ENCODE measurements around the gene DAP. TPM values are rescaled to one million over a fixed set of nuclear protein-coding genes. Genes with fewer than 3 reads are reported as not detected.

The DAP gene
- total RNA-seq, 4 donors from 2014 or later: 24.3 to 42.4 (median 37.0) TPM

DNA sequence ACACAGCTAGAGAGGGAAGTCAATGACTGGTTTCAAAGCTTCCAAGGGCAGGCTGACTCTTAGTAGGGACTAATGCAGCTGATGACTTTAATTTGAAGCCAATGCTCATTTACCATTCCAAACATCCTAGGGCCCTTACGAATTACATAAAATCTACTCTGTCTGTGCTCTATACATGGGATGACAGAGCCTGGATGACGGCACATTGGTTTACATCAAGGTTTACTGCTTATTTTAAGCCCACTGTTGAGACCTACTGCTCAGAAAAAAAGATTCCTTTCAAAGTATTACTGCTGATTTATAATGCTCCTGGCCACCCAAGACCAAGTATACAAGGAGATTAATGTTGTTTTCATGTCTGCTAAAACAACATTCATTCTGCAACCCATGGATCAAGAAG is 74.1 kb downstream of the DAP start:
- Histone ChIP-seq H3K27ac (replicated peaks in 1 of 4) (no peak overlapping the region), H3K36me3 (peaks cover 13 to 27% (median 16%) of the 10 kb centered on the region in 4 donors), H3K4me1 (no peaks in the 10 kb centered on the region), H3K4me3 (no peak overlapping the region), H3K27me3 (no peaks in the 10 kb centered on the region), H3K9me3 (no peaks in the 10 kb centered on the region)
- intact Hi-C loops (cut with DNase I): no loop called here
- TF ChIP-seq EP300 (IDR thresholded peaks at IDR 0.05) (no peak), POLR2A (IDR thresholded peaks at IDR 0.05; ENCODE audit: low read depth) (no peak)
- TF ChIP-seq, protein P1, sequence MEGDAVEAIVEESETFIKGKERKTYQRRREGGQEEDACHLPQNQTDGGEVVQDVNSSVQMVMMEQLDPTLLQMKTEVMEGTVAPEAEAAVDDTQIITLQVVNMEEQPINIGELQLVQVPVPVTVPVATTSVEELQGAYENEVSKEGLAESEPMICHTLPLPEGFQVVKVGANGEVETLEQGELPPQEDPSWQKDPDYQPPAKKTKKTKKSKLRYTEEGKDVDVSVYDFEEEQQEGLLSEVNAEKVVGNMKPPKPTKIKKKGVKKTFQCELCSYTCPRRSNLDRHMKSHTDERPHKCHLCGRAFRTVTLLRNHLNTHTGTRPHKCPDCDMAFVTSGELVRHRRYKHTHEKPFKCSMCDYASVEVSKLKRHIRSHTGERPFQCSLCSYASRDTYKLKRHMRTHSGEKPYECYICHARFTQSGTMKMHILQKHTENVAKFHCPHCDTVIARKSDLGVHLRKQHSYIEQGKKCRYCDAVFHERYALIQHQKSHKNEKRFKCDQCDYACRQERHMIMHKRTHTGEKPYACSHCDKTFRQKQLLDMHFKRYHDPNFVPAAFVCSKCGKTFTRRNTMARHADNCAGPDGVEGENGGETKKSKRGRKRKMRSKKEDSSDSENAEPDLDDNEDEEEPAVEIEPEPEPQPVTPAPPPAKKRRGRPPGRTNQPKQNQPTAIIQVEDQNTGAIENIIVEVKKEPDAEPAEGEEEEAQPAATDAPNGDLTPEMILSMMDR (IDR thresholded peaks at IDR 0.05): no peak
- WGBS: 96% methylated on average over 2 of the region's 2 CpGs
- no peak for DNase-seq (ENCODE audit: extremely low spot score)

DNA sequence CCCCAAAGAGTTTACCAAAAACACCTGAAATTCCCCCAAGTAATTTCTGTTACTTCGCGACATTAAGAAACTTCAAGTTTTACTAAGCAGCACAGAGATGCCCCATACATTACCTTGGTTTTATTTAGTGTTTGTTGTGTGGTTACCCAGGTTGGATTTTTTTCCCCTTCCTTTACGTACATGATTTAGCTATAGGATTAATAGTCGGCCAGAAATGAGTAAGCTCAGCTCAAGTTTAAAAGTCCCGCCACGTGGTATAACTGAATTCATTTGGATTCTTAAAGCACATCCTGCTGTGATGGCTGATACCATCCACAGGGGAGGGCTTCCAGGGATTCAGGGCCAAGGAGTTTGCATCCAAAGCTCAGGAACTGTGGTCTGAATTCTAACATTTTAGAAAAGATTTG is 75.9 kb downstream of the DAP start:
- no peak for DNase-seq (ENCODE audit: extremely low spot score)
- Histone ChIP-seq H3K9me3 (no peaks in the 10 kb centered on the region), H3K4me3 (no peak overlapping the region), H3K27me3 (no peaks in the 10 kb centered on the region), H3K27ac (replicated peaks in 1 of 4) (no peak overlapping the region), H3K4me1 (no peaks in the 10 kb centered on the region), H3K36me3 (peaks cover 29 to 45% (median 34%) of the 10 kb centered on the region in 4 donors)
- TF ChIP-seq POLR2A (IDR thresholded peaks at IDR 0.05; ENCODE audit: low read depth): no peak
- TF ChIP-seq, protein P1 (IDR thresholded peaks at IDR 0.05): no peak
- TF ChIP-seq POLR2AphosphoS5 (IDR thresholded peaks at IDR 0.05): no peak
- no peak for TF ChIP-seq EP300 (IDR thresholded peaks at IDR 0.05)
- 96% methylated on average over 6 of the region's 6 CpGs for WGBS
- intact Hi-C loops (cut with DNase I): no loop called here

DNA sequence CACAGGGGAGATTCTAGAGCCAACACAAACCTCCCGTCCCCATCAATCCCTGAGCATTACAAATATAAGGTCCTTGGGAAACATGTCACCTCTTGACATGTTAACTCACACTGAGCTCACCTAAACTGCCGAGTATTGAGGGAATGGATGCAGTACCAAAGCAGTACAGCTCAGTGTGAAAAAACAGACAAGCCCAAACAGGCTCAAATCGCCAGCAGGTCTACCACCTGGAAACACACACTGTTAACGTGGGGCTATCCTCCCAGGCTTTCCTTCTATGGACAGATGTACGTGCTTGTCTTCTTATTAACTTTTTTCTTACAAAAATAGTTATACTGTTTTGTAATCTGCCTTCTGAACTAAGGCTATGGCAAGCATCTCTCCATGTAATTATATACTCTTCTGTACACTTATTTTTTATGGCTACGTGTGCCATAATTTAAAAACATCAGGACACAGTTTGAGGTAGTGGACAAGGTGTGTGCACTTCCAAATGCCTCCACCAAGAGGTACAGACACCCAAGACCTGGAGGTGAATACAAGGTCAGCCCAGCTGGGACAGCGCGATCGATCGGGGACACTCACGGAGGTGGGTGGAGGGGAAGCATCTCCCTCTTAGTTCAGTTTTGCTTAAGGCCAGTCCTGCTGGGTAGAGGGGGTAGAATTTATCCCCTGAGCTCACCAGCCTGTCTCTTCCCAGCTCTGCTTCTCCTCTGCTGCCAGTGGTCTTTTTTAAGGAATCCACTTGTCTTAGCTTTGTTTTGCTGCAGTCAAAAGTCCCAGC is 76.5 kb downstream of the DAP start:
- no peak for DNase-seq (ENCODE audit: extremely low spot score)
- WGBS: 87% methylated on average over 11 of the region's 11 CpGs
- no peaks in the 10 kb centered on the region for H3K27me3 ChIP-seq
- no peak for TF ChIP-seq EP300 (IDR thresholded peaks at IDR 0.05)
- no peak for TF ChIP-seq POLR2A (IDR thresholded peaks at IDR 0.05; ENCODE audit: low read depth)
- TF ChIP-seq, protein P1 (IDR thresholded peaks at IDR 0.05): no peak
- TF ChIP-seq POLR2AphosphoS5 (IDR thresholded peaks at IDR 0.05): no peak
- H3K36me3 ChIP-seq: peaks cover 36 to 51% (median 40%) of the 10 kb centered on the region in 4 donors
- H3K4me3 ChIP-seq: no peak overlapping the region
- no peaks in the 10 kb centered on the region for H3K4me1 ChIP-seq
- intact Hi-C loops (cut with DNase I): no loop called here
- H3K27ac ChIP-seq (replicated peaks in 1 of 4): no peak overlapping the region
- H3K9me3 ChIP-seq: no peaks in the 10 kb centered on the region

DNA sequence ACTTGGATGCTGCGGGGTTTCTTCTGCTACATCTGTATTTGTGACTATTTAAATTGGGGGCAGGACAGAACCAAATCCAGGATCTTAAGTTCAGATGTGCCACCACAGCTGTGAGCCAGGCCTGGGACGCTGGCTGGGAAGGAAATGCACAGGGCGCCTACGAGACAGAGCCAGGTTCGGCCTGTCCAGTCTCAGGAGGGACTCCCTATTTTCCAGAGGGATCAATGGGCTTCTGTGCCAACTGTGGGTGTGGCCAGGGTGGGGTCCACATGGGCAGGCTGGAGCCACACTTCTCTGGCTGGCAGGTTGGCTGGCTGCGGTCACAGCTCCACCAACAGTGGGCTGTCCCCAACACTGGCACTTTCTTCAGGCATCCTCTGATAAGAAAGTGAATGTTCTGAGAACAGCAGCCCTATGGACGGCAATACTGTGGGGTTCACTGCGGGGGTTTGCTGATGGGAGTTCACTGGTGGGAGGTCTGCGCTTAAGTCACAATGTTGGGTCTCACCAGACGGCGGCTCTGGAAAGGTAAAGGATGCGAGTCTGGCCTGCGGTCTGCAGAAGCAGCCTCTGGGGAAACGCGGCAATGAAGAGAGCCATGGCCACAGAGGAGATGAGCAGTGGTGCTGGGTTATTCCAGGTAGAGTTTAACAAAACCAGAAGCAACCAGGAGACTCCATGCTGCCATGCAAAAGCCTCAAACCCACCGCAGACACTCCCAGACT is 78.1 kb downstream of the DAP start:
- H3K27me3 ChIP-seq: no peaks in the 10 kb centered on the region

More for the DNA sequence above, 78.1 kb downstream of the DAP start:
- no peak overlapping the region for H3K4me3 ChIP-seq
- TF ChIP-seq EP300 (IDR thresholded peaks at IDR 0.05): no peak
- no peak for TF ChIP-seq POLR2AphosphoS5 (IDR thresholded peaks at IDR 0.05)
- TF ChIP-seq POLR2A (IDR thresholded peaks at IDR 0.05; ENCODE audit: low read depth): no peak
- TF ChIP-seq, protein P1 (IDR thresholded peaks at IDR 0.05): no peak
- WGBS: 92% methylated on average over 11 of the region's 16 CpGs
- no peak for DNase-seq (ENCODE audit: extremely low spot score)
- H3K9me3 ChIP-seq: no peaks in the 10 kb centered on the region
- H3K27ac ChIP-seq (replicated peaks in 1 of 4): no peak overlapping the region
- no peaks in the 10 kb centered on the region for H3K4me1 ChIP-seq
- H3K36me3 ChIP-seq: peaks cover 49 to 60% (median 54%) of the 10 kb centered on the region in 4 donors
- intact Hi-C loops (cut with DNase I): no loop called here

All from esophagus muscularis mucosa (tissue), 4 donors.